HepG2 (cell line): ENCODE results near the gene RGP1. TPM values are rescaled to one million over a fixed set of nuclear protein-coding genes. Genes with fewer than 3 reads are reported as not detected.

Experiments
- NFRKB ChIP-seq: fragments of 450-650 bp; IDR thresholded peaks from 2 replicates; pipeline ENCODE4 v1.6.1; 2017
- NR2F6 ChIP-seq, 2 experiments: IDR thresholded peaks; 2 replicates each; pipeline ENCODE4 v1.6.1; 2016; ENCODE audit warnings: antibody characterized with exemption in 1 of 2, mild to moderate bottlenecking in 1 of 2
- ZMYM3 ChIP-seq: sonication (generic); formaldehyde crosslinking; IDR thresholded peaks from 2 replicates; pipeline ENCODE4 v1.5.1; 2020; ENCODE audit warnings: mild to moderate bottlenecking, missing genetic modification reagents
- polyA plus RNA-seq, 8 experiments: library from polyadenylated mRNA; depleted of rRNA in 3 of 8; stranded (reverse) in 7 of 8; unstranded in 1 of 8; fragments of >200 nt; fragmentation: Illumina TruSeq in 4 of 8; extraction: Trizol in 4 of 8; gene quantifications; 2 replicates each; pipeline versions ENCODE4 v1.2.1 to v1.2.3, GENCODE V29; 2011 to 2016; ENCODE audit warnings: low read depth in 4 of 8, missing spikeins in 1 of 8, mixed read lengths in 1 of 8; ENCODE audit not compliant: insufficient read depth in 1 of 8
- total RNA-seq, 5 experiments: library from RNA; depleted of rRNA; stranded (reverse); fragments of >200 nt; fragmentation: Illumina TruSeq; extraction: Trizol; gene quantifications; 2 replicates each; pipeline ENCODE4 v1.2.3, GENCODE V29; 2016; ENCODE audit warnings: low read depth in 1 of 5
- TF ChIP-seq, protein P1 (sequence below): sonication (generic); formaldehyde crosslinking; IDR thresholded peaks from 2 replicates; pipeline ENCODE4 v1.4.0; 2020; ENCODE audit warnings: mild to moderate bottlenecking, missing genetic modification reagents, borderline replicate concordance
- TF ChIP-seq, protein P2 (sequence below): sonication (generic); formaldehyde crosslinking; IDR thresholded peaks from 2 replicates; pipeline ENCODE4 v1.4.0; 2020; ENCODE audit warnings: missing genetic modification reagents
- TF ChIP-seq, protein P3 (sequence below): sonication (generic); formaldehyde crosslinking; IDR thresholded peaks from 2 replicates; pipeline ENCODE4 v1.4.0; 2020; ENCODE audit warnings: missing genetic modification reagents
- TF ChIP-seq, protein P4 (sequence below): sonication (generic); formaldehyde crosslinking; IDR thresholded peaks from 2 replicates; pipeline ENCODE4 v1.4.0; 2020; ENCODE audit warnings: missing genetic modification reagents

RGP1 gene
- total and polyA plus RNA-seq, 2 of the 13 experiments (the other 11 are each of a cell fraction or from before 2014, with no cell fraction given): 12.7 to 21.0 TPM

DNA sequence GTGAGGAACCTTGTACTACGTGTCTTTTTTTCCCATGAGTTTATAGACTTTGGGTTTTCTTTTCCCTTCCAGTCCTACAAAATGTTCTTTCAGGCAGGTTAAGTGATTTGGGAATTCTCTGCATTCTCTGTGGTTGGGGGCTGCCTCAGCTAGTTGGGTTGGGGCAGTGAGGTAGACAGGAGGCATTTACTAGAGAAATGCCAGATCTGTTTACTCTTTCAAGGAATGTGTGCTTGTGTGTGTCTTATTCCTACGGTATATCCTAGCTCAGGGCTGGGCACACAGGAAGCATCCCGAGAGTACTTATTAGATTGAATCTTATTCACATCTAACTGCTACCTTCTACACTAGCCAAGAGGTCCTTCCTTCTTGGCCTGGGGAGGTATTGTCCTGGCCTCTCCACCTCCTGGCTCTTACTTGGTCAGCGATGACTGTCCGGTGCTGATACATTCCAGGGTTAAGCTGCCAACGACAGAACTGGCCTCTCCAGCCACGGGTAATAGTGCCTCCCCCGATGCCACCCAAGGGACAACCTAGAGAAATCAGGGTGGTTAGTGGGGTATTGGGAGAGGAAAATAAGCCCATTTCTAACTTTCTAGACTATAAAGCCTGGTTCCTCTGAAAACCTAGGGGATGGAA lies 5.1 kb upstream of the RGP1 start (continued):
- no peak for TF ChIP-seq NR2F6 (IDR thresholded peaks at IDR 0.05)
- no peak for TF ChIP-seq NR2F6 (CRISPR knock-in tag; IDR thresholded peaks at IDR 0.05)
- TF ChIP-seq NFRKB: no peak
- TF ChIP-seq, protein P1, sequence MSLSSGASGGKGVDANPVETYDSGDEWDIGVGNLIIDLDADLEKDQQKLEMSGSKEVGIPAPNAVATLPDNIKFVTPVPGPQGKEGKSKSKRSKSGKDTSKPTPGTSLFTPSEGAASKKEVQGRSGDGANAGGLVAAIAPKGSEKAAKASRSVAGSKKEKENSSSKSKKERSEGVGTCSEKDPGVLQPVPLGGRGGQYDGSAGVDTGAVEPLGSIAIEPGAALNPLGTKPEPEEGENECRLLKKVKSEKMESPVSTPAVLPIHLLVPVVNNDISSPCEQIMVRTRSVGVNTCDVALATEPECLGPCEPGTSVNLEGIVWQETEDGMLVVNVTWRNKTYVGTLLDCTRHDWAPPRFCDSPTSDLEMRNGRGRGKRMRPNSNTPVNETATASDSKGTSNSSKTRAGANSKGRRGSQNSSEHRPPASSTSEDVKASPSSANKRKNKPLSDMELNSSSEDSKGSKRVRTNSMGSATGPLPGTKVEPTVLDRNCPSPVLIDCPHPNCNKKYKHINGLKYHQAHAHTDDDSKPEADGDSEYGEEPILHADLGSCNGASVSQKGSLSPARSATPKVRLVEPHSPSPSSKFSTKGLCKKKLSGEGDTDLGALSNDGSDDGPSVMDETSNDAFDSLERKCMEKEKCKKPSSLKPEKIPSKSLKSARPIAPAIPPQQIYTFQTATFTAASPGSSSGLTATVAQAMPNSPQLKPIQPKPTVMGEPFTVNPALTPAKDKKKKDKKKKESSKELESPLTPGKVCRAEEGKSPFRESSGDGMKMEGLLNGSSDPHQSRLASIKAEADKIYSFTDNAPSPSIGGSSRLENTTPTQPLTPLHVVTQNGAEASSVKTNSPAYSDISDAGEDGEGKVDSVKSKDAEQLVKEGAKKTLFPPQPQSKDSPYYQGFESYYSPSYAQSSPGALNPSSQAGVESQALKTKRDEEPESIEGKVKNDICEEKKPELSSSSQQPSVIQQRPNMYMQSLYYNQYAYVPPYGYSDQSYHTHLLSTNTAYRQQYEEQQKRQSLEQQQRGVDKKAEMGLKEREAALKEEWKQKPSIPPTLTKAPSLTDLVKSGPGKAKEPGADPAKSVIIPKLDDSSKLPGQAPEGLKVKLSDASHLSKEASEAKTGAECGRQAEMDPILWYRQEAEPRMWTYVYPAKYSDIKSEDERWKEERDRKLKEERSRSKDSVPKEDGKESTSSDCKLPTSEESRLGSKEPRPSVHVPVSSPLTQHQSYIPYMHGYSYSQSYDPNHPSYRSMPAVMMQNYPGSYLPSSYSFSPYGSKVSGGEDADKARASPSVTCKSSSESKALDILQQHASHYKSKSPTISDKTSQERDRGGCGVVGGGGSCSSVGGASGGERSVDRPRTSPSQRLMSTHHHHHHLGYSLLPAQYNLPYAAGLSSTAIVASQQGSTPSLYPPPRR (CRISPR knock-in tag): no peak
- TF ChIP-seq, protein P2, sequence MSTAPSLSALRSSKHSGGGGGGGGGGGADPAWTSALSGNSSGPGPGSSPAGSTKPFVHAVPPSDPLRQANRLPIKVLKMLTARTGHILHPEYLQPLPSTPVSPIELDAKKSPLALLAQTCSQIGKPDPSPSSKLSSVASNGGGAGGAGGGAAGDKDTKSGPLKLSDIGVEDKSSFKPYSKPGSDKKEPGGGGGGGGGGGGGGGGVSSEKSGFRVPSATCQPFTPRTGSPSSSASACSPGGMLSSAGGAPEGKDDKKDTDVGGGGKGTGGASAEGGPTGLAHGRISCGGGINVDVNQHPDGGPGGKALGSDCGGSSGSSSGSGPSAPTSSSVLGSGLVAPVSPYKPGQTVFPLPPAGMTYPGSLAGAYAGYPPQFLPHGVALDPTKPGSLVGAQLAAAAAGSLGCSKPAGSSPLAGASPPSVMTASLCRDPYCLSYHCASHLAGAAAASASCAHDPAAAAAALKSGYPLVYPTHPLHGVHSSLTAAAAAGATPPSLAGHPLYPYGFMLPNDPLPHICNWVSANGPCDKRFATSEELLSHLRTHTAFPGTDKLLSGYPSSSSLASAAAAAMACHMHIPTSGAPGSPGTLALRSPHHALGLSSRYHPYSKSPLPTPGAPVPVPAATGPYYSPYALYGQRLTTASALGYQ (CRISPR knock-in tag): no peak
- TF ChIP-seq, protein P3, sequence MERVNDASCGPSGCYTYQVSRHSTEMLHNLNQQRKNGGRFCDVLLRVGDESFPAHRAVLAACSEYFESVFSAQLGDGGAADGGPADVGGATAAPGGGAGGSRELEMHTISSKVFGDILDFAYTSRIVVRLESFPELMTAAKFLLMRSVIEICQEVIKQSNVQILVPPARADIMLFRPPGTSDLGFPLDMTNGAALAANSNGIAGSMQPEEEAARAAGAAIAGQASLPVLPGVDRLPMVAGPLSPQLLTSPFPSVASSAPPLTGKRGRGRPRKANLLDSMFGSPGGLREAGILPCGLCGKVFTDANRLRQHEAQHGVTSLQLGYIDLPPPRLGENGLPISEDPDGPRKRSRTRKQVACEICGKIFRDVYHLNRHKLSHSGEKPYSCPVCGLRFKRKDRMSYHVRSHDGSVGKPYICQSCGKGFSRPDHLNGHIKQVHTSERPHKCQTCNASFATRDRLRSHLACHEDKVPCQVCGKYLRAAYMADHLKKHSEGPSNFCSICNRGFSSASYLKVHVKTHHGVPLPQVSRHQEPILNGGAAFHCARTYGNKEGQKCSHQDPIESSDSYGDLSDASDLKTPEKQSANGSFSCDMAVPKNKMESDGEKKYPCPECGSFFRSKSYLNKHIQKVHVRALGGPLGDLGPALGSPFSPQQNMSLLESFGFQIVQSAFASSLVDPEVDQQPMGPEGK: no peak
- TF ChIP-seq, protein P4, sequence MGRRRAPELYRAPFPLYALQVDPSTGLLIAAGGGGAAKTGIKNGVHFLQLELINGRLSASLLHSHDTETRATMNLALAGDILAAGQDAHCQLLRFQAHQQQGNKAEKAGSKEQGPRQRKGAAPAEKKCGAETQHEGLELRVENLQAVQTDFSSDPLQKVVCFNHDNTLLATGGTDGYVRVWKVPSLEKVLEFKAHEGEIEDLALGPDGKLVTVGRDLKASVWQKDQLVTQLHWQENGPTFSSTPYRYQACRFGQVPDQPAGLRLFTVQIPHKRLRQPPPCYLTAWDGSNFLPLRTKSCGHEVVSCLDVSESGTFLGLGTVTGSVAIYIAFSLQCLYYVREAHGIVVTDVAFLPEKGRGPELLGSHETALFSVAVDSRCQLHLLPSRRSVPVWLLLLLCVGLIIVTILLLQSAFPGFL (CRISPR knock-in tag): no peak
- TF ChIP-seq ZMYM3 (CRISPR knock-in tag): no peak
- TF ChIP-seq, all 625 proteins: peak for 0
